NCI-H2171 (cell line): ENCODE data around the gene SGK1.

Experiments
- DNase-seq: peaks from one replicate; lab custom pipeline; 2025; lab: John Stamatoyannopoulos, UW

SGK1 gene

GRCh38 chr6:134123666-134124208 lies 194.2 kb downstream of the SGK1 start:
- DNase-seq, result peak; percentile 33

DNA sequence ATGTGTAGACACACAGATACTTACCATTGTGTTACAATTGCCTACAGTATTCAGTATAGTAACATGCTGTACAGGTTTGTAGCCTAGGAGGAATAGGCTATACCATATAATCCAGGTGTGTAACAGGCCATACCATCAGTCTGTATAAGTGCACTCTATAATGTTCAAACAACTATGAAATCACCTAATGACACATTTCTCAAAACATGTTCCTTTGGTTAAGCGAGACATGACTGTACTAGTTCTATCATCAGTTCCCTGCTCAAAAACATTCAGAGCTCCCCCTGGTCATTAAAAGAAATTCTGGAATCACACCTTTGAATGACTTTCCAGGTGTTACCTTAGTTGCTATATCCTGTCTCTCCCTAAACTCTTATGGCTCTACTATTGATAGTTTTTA lies 195.1 kb downstream of the SGK1 start:
- no peak for DNase-seq

DNA sequence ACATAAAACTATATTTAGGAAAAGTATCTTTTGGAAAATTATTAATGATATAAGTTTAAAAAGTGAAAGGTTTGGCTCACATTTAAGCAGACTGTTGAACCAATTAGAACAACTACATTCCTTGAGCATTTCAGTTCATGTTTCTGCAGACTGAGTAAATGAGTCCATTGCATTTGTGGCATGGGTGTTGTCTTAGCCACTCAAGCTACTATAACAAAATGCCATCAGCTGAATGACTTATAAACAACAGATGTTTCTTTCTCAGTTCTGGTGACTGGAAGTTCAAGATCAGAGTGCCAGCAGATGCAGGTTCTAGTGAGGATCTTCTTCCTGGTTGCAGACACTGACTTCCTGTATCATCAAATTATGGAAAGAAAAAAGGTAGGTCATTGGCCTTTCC lies 198.4 kb downstream of the SGK1 start:
- peak; percentile 15 for DNase-seq
